Nephron progenitor cell (in vitro differentiated cells): ENCODE measurements around the gene MVB12B.
"Not testable (repeated sequence)": the region's sequence is repeated elsewhere in the genome, so short reads cannot be mapped to it uniquely, and the experiment has no call there.

ENCODE experiments used
- DNase-seq: peaks from one replicate; pipeline ENCODE4 v3.0.0; 2021
- H3K27ac Mint-ChIP-seq: 2 replicates; pipeline ENCODE4 v1.8.0; 2021; ENCODE audit warnings: mild to moderate bottlenecking, moderate library complexity, mixed read lengths
- H3K27me3 Mint-ChIP-seq: 2 replicates; pipeline ENCODE4 v1.8.0; 2021; ENCODE audit warnings: mild to moderate bottlenecking, low read depth, mixed read lengths; ENCODE audit not compliant: poor library complexity
- H3K36me3 Mint-ChIP-seq: 2 replicates; pipeline ENCODE4 v1.8.0; 2021; ENCODE audit warnings: low read depth, mixed read lengths
- H3K4me1 Mint-ChIP-seq: 2 replicates; pipeline ENCODE4 v1.8.0; 2021; ENCODE audit warnings: mixed read lengths
- H3K4me3 Mint-ChIP-seq: 2 replicates; pipeline ENCODE4 v1.8.0; 2021; ENCODE audit warnings: mild to moderate bottlenecking, moderate library complexity, mixed read lengths
- H3K9me3 Mint-ChIP-seq: 2 replicates; pipeline ENCODE4 v1.8.0; 2021; ENCODE audit warnings: mild to moderate bottlenecking, moderate library complexity, mixed read lengths
- TF ChIP-seq, protein P1 (sequence below): fragments of 200-600 bp; sonication (generic); IDR thresholded peaks from 2 replicates; pipeline ENCODE4 v1.5.0; 2021; ENCODE audit warnings: antibody characterized with exemption

MVB12B gene

DNA sequence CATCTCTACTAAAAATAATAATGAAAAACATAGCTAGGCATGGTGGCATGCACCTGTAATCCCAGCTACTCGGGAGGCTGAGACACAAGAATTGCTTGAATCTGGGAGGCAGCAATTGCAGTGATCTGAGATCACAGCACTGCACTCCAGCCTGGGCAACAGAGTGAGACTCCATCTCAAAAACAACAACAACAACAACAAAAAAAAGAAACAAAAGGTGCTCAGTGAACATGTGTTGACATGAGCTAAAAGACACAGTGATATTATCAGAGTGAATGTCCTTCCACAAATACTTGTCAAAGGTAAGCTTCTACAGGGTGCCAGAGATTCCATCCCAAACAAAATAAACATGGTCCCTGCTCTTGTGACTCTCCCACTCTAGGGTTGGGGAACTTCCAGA, 211.9 kb downstream of the MVB12B start:
- no peak overlapping the region for H3K27ac Mint-ChIP-seq
- TF ChIP-seq, protein P1, sequence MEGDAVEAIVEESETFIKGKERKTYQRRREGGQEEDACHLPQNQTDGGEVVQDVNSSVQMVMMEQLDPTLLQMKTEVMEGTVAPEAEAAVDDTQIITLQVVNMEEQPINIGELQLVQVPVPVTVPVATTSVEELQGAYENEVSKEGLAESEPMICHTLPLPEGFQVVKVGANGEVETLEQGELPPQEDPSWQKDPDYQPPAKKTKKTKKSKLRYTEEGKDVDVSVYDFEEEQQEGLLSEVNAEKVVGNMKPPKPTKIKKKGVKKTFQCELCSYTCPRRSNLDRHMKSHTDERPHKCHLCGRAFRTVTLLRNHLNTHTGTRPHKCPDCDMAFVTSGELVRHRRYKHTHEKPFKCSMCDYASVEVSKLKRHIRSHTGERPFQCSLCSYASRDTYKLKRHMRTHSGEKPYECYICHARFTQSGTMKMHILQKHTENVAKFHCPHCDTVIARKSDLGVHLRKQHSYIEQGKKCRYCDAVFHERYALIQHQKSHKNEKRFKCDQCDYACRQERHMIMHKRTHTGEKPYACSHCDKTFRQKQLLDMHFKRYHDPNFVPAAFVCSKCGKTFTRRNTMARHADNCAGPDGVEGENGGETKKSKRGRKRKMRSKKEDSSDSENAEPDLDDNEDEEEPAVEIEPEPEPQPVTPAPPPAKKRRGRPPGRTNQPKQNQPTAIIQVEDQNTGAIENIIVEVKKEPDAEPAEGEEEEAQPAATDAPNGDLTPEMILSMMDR: no peak
- H3K4me1 Mint-ChIP-seq: peaks cover 53% of the 10 kb centered on the region
- no peaks in the 10 kb centered on the region for H3K9me3 Mint-ChIP-seq
- no peak for DNase-seq
- peaks cover 12% of the 10 kb centered on the region for H3K27me3 Mint-ChIP-seq
- H3K36me3 Mint-ChIP-seq: no peaks in the 10 kb centered on the region
- H3K4me3 Mint-ChIP-seq: no peak overlapping the region

DNA sequence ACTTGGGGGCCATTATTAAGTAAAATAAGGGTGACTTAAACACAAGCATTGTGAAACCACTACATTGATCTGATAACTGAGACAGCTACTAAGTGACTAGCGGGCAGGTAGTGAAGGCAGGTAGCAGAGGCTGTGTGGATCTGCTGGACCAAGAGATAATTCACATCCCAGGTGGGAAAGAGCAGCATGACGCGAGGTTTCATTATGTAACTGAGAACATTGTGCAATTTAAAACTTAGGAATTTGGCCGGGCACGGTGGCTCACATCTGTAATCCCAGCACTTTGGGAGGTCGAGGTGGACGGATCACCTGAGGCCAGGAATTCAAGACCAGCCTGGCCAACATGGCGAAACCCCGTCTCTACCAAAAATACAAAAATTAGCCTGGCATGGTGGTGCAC, 213.8 kb downstream of the MVB12B start:
- not testable (repeated sequence) for H3K36me3 Mint-ChIP-seq, H3K27ac Mint-ChIP-seq, H3K9me3 Mint-ChIP-seq, H3K4me3 Mint-ChIP-seq, DNase-seq
- Mint-ChIP-seq H3K4me1 (peaks cover 35% of the 10 kb centered on the region), H3K27me3 (peaks cover 10% of the 10 kb centered on the region)

DNA sequence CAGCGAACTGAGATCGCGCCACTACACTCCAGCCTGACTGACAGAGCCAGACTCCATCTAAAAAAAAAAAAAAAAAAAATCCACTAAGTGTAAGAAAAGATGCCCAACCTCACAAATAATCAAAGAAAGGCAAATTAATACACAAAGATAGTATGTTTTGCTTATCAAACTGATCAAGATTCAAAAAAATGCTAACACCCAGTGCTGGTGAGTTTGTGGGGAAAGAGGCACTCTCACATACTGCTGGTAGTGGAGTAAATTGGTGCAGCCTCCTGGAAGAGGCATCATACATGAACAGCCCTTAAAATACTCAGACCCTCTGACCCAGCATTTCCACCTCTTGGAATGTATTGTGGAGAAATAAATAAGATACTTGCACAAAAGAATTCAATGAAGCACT, 216.9 kb downstream of the MVB12B start:
- Mint-ChIP-seq H3K36me3 (peaks cover 5% of the 10 kb centered on the region), H3K9me3 (peaks cover 5% of the 10 kb centered on the region), H3K27ac (no peak overlapping the region), H3K4me3 (no peak overlapping the region), H3K4me1 (peaks cover 6% of the 10 kb centered on the region), H3K27me3 (peaks cover 7% of the 10 kb centered on the region)
- TF ChIP-seq, protein P1: no peak
- no peak for DNase-seq

DNA sequence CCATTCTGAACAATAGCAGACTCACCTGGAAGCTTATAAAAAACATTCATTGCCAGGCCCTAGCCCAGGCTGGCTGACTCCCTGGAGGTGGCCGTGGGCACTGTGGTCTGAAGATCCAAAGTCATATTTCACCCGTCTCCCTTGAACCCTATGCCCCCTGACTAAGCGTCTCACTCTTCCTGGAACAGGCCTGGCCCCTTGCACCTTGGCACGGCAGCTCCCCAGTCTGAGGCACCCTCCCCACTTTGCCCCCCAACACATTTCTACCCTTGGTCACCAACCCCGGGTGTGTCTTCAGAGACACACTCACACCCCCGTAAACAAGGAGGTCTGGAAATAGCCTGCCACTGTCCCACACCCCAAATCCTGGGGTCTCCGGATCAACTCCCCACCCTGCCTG, 218.5 kb downstream of the MVB12B start:
- DNase-seq: no peak
- Mint-ChIP-seq H3K4me1 (no peaks in the 10 kb centered on the region), H3K9me3 (peaks cover 5% of the 10 kb centered on the region), H3K27me3 (peaks cover 7% of the 10 kb centered on the region), H3K27ac (no peak overlapping the region), H3K4me3 (no peak overlapping the region), H3K36me3 (peaks cover 5% of the 10 kb centered on the region)
- TF ChIP-seq, protein P1: no peak

DNA sequence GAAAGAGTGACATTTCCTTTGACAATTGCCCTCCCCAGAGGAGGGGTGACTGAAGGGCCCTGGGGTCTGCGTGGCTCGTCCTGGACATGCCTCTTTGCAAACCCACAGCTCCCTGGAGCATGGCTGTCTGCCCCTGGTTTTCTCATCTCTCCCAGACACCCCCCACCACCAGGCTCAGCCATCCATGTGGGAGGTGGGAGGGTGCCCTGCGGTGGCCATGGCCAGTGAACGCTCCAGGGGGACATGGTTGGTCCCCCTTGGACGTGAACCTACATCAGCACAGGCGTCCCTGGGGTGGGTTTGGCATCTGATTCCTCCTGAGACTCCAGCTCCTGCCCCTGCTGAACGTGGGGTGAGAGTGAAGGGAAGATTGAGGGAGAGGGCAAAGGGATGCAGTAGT, 219.4 kb downstream of the MVB12B start:
- Mint-ChIP-seq H3K27me3 (peaks cover 10% of the 10 kb centered on the region), H3K36me3 (peaks cover 5% of the 10 kb centered on the region), H3K9me3 (peaks cover 5% of the 10 kb centered on the region), H3K4me1 (no peaks in the 10 kb centered on the region), H3K27ac (no peak overlapping the region), H3K4me3 (no peak overlapping the region)
- TF ChIP-seq, protein P1: no peak
- DNase-seq: no peak

DNA sequence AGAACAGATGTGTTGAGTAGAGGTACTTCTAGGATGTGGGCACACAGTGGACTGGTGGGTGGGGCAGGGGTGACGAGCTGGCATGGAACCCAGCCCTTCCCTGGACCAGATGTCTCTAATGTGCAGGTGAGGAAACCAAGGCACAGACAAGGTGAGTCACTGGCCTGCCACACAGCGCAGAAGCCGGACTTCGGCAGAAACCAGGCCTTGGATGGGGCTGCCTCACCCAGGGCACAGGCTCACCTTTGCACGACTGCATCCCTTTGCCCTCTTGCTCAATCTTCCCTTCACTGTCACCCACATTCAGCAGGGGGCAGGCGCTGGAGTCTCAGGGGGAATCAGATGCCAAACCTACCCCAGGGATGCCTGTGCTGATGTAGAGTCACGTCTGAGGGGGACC, 221.7 kb downstream of the MVB12B start:
- Mint-ChIP-seq H3K27ac (no peak overlapping the region), H3K4me3 (no peak overlapping the region), H3K36me3 (peaks cover 5% of the 10 kb centered on the region), H3K27me3 (peaks cover 12% of the 10 kb centered on the region), H3K9me3 (peaks cover 5% of the 10 kb centered on the region), H3K4me1 (peaks cover 2% of the 10 kb centered on the region)
- TF ChIP-seq, protein P1: no peak
- no peak for DNase-seq
